ENCODE data around the gene TSGA10. TPM values are rescaled to one million over a fixed set of nuclear protein-coding genes. Genes with fewer than 3 reads are reported as not detected.

The TSGA10 gene
- total and polyA plus RNA-seq, 2 donors (not counting 3 experiments of a cell fraction or from before 2014, with no cell fraction given) = 0.12 to 2.7 TPM

- CTCF ChIA-PET = interaction anchor here (1.0 to 1.9 kb wide), 2 partner anchors 9 to 431 kb away, joined by 3 to 8 read pairs; no protein-coding TSS in a partner anchor
- no peak for TF ChIP-seq JUN (IDR thresholded peaks at IDR 0.05; ENCODE audit: borderline replicate concordance, insufficient read depth, insufficient read length, low read depth)
- TF ChIP-seq FOS (IDR thresholded peaks at IDR 0.05; ENCODE audit: borderline replicate concordance, insufficient read depth, low read length) = no peak
- TF ChIP-seq MYC (IDR thresholded peaks at IDR 0.05; ENCODE audit: low read depth, low read length) = no peak
- TF ChIP-seq EZH2 (IDR thresholded peaks at IDR 0.05; ENCODE audit: borderline replicate concordance, low read depth, low read length, severe bottlenecking) = no peak
- TF ChIP-seq POLR2AphosphoS5 (IDR thresholded peaks at IDR 0.05; ENCODE audit: insufficient read depth, low read depth, low read length) = no peak
- TF ChIP-seq POLR2A (IDR thresholded peaks at IDR 0.05; ENCODE audit: low read depth, low read length) = no peak
- no peak for TF ChIP-seq CTCF (IDR thresholded peaks at IDR 0.05; ENCODE audit: extremely low read depth in 1 of 2, insufficient read depth in 1 of 2, low read depth in 1 of 2, low read length in 2 of 2)
- TF ChIP-seq GATA2 (IDR thresholded peaks at IDR 0.05; ENCODE audit: insufficient read depth, insufficient read length, low read depth, low read length) = no peak
- TF ChIP-seq MAX (IDR thresholded peaks at IDR 0.05; ENCODE audit: insufficient read depth, insufficient read length) = no peak
These were observed 26.8 kb downstream of the TSGA10 start for GRCh38 chr2:99127981-99128380.

More at GRCh38 chr2:99127981-99128380, 26.8 kb downstream of the TSGA10 start:
- H3K79me2 ChIP-seq (ENCODE audit: control insufficient read depth, insufficient read depth, low read length) = no peaks in the 10 kb centered on the region
- H3K36me3 ChIP-seq (ENCODE audit: control insufficient read depth in 2 of 2, extremely low read depth in 1 of 2, insufficient read depth in 2 of 2, low read length in 2 of 2) = no peaks in the 10 kb centered on the region
- no peaks in the 10 kb centered on the region for H3K4me1 ChIP-seq (ENCODE audit: control insufficient read depth, extremely low read depth, insufficient read depth, low read length)
- H3K9ac ChIP-seq (replicated peaks; ENCODE audit: extremely low read depth, insufficient read depth, low read length) = no peak overlapping the region
- no peaks in the 10 kb centered on the region for H3K27me3 ChIP-seq (ENCODE audit: control insufficient read depth in 2 of 2, insufficient read depth in 2 of 2, low read length in 2 of 2)
- intact Hi-C loops (cut with micrococcal nuclease) (no loop called here), dilution Hi-C loops (cut with MboI; ENCODE audit: extremely low pct_ligation_motif_present, low sequenced_read_pairs) (no loop called here)
- H3K4me3 ChIP-seq (replicated peaks in 1 of 3; ENCODE audit: insufficient read depth in 1 of 3, low read depth in 1 of 3, low read length in 3 of 3) = no peak overlapping the region
- FAIRE-seq (no peak), DNase-seq (ENCODE audit: low read depth, low spot score) (no peak)
- no TSS peak for BruUV-seq (replicated peaks)
- H3K4me2 ChIP-seq (ENCODE audit: insufficient read depth, low read length) = no peak overlapping the region
- no peak overlapping the region for H3K27ac ChIP-seq (ENCODE audit: insufficient read depth, low read depth, low read length)
- H3K9me1 ChIP-seq (replicated peaks; ENCODE audit: control insufficient read depth, extremely low read depth, insufficient read depth, low read length) = no peaks in the 10 kb centered on the region
- POLR2A ChIA-PET = no interaction called here
- no peak overlapping the region for H2AFZ ChIP-seq (ENCODE audit: low read depth, low read length)
- H3K9me3 ChIP-seq (replicated peaks; ENCODE audit: control insufficient read depth, insufficient read depth, low read length) = no peaks in the 10 kb centered on the region
- H4K20me1 ChIP-seq (replicated peaks; ENCODE audit: control insufficient read depth, extremely low read depth, insufficient read depth, low read length) = no peaks in the 10 kb centered on the region

All from endothelial cell of umbilical vein (primary cell).